Measurements from ENCODE around the gene CAMTA2.

The CAMTA2 gene

DNA sequence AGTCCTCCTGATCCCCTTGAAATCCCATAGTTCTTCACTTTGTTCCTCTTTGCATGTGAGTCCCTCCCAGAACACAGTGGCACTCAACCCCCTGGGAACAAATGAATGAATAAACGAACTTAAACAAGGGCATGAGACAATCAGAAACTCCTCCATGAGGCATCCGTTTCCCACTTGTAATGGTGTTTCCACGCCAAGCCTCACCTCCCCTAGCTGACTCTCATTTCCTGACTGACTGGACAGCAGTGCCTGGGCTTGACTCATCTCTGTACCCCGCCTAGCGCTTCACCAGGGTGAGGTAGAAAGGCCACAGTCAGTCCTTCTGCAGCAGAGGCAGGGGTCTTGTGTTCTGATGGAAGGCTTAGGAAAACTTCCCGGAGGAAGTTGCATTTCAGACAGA lies 24.5 kb upstream of the CAMTA2 start:
- intact Hi-C loops (cut with DNase I; ENCODE audit: low total_unique reads) = no loop called here
- no peak overlapping the region for H3K4me3 ChIP-seq
- TF ChIP-seq, protein P1, sequence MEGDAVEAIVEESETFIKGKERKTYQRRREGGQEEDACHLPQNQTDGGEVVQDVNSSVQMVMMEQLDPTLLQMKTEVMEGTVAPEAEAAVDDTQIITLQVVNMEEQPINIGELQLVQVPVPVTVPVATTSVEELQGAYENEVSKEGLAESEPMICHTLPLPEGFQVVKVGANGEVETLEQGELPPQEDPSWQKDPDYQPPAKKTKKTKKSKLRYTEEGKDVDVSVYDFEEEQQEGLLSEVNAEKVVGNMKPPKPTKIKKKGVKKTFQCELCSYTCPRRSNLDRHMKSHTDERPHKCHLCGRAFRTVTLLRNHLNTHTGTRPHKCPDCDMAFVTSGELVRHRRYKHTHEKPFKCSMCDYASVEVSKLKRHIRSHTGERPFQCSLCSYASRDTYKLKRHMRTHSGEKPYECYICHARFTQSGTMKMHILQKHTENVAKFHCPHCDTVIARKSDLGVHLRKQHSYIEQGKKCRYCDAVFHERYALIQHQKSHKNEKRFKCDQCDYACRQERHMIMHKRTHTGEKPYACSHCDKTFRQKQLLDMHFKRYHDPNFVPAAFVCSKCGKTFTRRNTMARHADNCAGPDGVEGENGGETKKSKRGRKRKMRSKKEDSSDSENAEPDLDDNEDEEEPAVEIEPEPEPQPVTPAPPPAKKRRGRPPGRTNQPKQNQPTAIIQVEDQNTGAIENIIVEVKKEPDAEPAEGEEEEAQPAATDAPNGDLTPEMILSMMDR (IDR thresholded peaks at IDR 0.05) = no peak
- no peaks in the 10 kb centered on the region for H3K9me3 ChIP-seq
- no peaks in the 10 kb centered on the region for H3K27me3 ChIP-seq
- H3K36me3 ChIP-seq = peaks cover 92 to 100% (median 93%) of the 10 kb centered on the region in 3 donors
- H3K27ac ChIP-seq = no peak overlapping the region
- DNase-seq = no peak
- H3K4me1 ChIP-seq = no peaks in the 10 kb centered on the region

DNA sequence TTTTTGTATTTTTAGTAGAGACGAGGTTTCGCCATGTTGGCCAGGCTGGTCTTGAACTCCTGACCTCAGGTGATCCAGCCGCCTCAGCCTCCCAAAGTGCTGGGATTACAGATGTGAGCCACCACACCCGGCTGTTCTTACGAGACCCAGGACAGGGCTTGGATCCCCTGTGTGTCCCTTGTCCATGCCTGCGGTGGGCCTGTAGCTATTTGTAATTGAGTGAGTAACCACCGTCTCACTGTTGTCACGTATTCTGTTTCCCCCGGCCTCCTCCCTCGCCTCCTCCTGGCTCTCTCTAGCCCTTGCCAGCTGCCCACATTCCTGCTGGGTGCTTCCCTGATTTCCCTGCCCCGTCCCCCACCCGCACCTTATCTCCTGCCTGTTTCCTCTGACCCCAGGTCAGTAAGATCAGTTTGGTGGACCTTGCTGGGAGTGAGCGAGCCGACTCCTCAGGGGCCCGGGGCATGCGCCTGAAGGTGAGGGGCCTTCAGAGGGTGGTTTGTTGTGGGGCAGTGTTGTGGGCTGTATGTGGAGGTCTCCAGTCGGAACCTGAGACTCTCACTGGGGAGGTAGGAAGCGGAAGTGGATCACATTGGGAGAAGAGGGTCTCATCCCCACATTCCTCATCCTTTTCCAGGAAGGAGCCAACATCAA lies 15.9 kb upstream of the CAMTA2 start:
- Histone ChIP-seq H3K4me1 (peaks cover 0 to 30% (median 25%) of the 10 kb centered on the region in 4 donors), H3K27me3 (no peaks in the 10 kb centered on the region), H3K9me3 (no peaks in the 10 kb centered on the region), H3K27ac (no peak overlapping the region), H3K4me3 (no peak overlapping the region), H3K36me3 (peaks cover 73 to 77% (median 75%) of the 10 kb centered on the region in 3 donors)
- no peak for DNase-seq
- TF ChIP-seq, protein P1 (IDR thresholded peaks at IDR 0.05) = no peak
- intact Hi-C loops (cut with DNase I; ENCODE audit: low total_unique reads) = no loop called here

DNA sequence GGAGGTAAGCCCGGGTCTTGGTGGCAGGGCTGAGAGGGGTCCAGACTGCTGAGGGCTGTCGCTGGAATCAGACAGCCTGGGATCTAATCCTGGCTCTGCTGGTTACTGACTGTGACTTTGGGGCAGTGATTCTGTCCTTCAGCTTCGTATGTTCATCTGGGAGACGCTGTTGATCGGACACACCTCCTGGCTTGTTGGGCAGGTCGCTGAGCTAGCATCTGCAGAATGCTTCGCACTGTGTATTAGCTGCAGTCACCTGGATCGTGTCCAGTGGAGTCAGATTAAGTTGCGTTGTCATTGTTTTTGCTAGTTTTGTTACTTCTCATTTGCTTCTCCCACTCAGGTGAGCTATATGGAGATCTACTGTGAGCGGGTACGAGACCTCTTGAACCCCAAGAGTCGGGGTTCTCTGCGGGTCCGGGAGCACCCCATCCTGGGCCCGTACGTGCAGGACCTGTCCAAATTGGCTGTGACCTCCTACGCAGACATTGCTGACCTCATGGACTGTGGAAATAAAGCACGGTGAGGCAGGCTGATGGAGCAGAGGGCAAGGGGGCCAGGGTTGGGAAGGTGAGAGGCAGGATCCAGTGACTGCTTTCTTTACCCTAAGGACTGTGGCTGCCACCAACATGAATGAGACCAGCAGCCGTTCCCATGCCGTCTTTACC lies 14.8 kb upstream of the CAMTA2 start:
- DNase-seq = no peak
- H3K27me3 ChIP-seq = no peaks in the 10 kb centered on the region
- H3K27ac ChIP-seq = no peak overlapping the region
- TF ChIP-seq, protein P1 (IDR thresholded peaks at IDR 0.05) = no peak
- no peaks in the 10 kb centered on the region for H3K9me3 ChIP-seq
- peaks cover 0 to 31% (median 25%) of the 10 kb centered on the region in 4 donors for H3K4me1 ChIP-seq
- peaks cover 62 to 66% (median 64%) of the 10 kb centered on the region in 3 donors for H3K36me3 ChIP-seq
- intact Hi-C loops (cut with DNase I; ENCODE audit: low total_unique reads) = no loop called here
- no peak overlapping the region for H3K4me3 ChIP-seq

DNA sequence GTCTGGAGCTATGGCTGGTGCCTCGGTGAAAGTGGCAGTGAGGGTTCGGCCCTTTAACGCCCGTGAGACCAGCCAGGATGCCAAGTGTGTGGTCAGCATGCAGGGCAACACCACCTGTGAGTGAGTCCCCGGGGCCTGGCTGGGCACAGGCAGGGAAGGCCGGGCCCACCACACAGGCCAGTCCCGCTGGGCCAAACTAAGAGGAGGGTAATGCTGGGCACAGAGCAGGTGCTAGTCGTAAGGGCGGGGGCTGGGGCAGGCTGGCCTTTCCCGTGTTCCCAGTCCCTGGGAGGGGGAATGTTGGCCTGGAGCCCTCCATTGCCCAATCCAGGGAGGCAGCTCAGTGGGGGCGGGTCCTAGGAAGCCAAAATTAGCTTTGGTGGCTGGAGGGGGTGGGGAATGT lies 12.8 kb upstream of the CAMTA2 start:
- intact Hi-C loops (cut with DNase I; ENCODE audit: low total_unique reads) = no loop called here
- no peaks in the 10 kb centered on the region for H3K27me3 ChIP-seq
- TF ChIP-seq, protein P1 (IDR thresholded peaks at IDR 0.05) = no peak
- no peaks in the 10 kb centered on the region for H3K9me3 ChIP-seq
- peak overlapping the region; percentile 85 to 100 for H3K4me3 ChIP-seq
- peaks cover 42 to 46% (median 44%) of the 10 kb centered on the region in 3 donors for H3K36me3 ChIP-seq
- DNase-seq = peak; percentile 82 to 94
- H3K4me1 ChIP-seq = peaks cover 0 to 37% (median 31%) of the 10 kb centered on the region in 4 donors
- H3K27ac ChIP-seq = peak overlapping the region; percentile 94 to 97

DNA sequence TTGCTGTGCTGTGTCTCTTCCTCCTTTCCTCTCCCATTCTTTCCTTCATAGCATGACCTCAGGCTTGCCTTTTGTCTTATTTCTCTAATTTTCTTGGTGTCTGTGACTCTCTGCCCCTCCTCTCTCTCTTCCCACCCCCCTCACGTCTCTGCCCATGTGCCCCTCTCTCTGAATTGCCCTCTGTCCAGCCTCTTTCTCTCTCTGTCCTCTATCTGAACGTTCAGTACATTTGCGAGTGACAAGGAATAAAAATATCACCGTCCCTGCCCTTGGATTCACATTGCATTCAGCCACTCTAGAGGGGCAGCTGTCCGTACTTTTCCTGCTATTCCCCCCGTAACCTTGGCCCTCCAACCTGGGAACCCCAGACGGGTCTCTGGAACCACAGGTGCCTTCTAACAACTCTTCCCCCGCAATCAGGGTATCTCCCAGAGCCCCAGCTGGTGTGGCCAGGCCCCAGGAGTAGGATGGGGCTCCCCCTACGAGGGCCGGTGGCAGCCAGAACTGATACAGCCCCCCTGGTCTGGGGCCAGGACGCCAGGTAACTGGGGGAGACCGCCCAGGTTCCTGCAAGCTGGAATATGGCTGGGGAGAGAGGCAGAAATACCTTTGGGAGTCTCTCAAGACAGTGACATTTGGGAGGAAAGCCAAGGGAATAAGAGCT lies 12.1 kb upstream of the CAMTA2 start:
- H3K4me1 ChIP-seq = peaks cover 0 to 37% (median 31%) of the 10 kb centered on the region in 4 donors
- peaks cover 35 to 39% (median 38%) of the 10 kb centered on the region in 3 donors for H3K36me3 ChIP-seq
- H3K9me3 ChIP-seq = no peaks in the 10 kb centered on the region
- H3K4me3 ChIP-seq = peak overlapping the region; percentile 85 to 100
- intact Hi-C loops (cut with DNase I; ENCODE audit: low total_unique reads) = loop anchor here (5.0 kb wide), 1 partner anchor 52 kb away; the partner anchor contains the start of gene PFN1
- TF ChIP-seq, protein P1 (IDR thresholded peaks at IDR 0.05) = no peak
- no peaks in the 10 kb centered on the region for H3K27me3 ChIP-seq
- peak overlapping the region; percentile 94 to 97 for H3K27ac ChIP-seq
- peak in 1 of 2 donors; percentile 18 for DNase-seq
